Measurements from ENCODE around the gene PIK3CA.
"Not testable (repeated sequence)": the region's sequence is repeated elsewhere in the genome, so short reads cannot be mapped to it uniquely, and the experiment has no call there.

The PIK3CA gene

GRCh38 chr3:179250803-179251476 is 102.8 kb downstream of the PIK3CA start, which contains the start of gene KCNMB3:
Gene KCNMB3 (minus strand): TSS chr3:179251114. CDS start chr3:179250990, 124 bp downstream.
- in situ Hi-C loops (cut with MboI; ENCODE audit: low sequenced_read_pairs, unreplicated experiment), result no loop called here
- DNase-seq (ENCODE audit: low spot score), result no peak
- no peak for TF ChIP-seq CTCF (IDR thresholded peaks at IDR 0.05; ENCODE audit: borderline replicate concordance, control extremely low read depth, extremely low read depth, insufficient read depth, missing control alignments)

GRCh38 chr3:179256813-179257212 is 108.7 kb downstream of the PIK3CA start:
- DNase-seq (ENCODE audit: low spot score), result no peak
- no peak for TF ChIP-seq CTCF (IDR thresholded peaks at IDR 0.05; ENCODE audit: borderline replicate concordance, control extremely low read depth, extremely low read depth, insufficient read depth, missing control alignments)
- in situ Hi-C loops (cut with MboI; ENCODE audit: low sequenced_read_pairs, unreplicated experiment), result no loop called here

- DNase-seq (ENCODE audit: low spot score); in situ Hi-C loops (cut with MboI; ENCODE audit: low sequenced_read_pairs, unreplicated experiment): not testable (repeated sequence)
These were observed 109.6 kb downstream of the PIK3CA start for GRCh38 chr3:179257742-179258141.

DNA sequence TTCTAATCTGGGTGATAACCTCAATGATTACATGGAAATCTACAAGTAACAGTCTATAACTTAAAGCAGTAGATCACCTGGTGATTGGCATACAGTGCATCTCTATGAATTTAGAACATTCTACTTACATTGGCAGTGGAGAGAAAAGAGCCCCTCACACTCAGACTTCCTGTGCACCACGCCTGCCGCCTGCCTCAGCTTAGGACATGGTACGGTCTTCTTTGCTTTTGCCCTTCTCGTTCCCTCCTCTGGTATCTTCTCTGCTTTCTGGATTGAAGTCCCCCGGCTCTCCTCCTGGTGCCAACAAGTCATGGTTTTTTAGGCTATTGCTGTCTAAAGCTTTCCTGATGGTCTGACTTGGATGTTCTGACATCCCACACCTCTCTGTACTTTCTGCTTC is 110.7 kb downstream of the PIK3CA start:
- DNase-seq (ENCODE audit: low spot score), result no peak
- in situ Hi-C loops (cut with MboI; ENCODE audit: low sequenced_read_pairs, unreplicated experiment), result no loop called here
- no peak for TF ChIP-seq CTCF (IDR thresholded peaks at IDR 0.05; ENCODE audit: borderline replicate concordance, control extremely low read depth, extremely low read depth, insufficient read depth, missing control alignments)

DNA sequence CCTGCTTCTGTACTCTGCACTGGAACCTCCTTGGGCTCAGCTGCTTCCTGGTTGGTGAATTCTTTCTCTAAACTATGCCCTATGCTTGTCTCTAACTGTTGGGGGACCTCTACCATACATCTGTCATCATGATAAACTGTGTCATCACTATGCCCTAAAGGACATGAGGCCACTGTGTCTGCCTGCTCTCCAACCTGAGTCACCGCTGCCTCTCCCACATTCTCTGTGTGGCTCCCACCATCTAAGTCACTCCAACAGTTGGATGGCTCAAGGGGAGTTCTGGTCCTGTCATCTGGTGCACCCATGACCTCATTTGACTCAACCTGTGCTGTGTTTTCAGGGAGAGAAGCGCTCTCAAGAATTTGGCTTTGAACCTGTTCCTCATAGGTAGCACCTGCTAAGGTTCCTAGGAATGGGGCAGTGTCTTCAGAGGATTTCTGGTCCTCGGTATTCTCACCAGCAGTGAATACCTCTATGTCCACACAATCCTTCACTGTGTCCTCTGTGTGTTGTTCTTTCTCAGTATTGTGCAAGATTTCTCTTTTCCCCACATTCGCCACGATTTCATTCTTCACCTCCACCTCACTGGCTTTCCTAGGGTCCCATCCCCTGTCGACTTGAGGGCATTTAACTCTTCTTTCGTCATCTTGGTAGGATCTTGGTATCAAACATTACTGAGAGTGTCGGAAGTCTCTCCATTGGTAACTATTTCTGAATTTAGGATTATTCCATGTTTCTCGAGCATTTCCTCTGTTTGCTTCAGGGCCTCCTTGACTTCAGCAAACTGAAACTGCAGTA is 112.0 kb downstream of the PIK3CA start:
- DNase-seq (ENCODE audit: low spot score); in situ Hi-C loops (cut with MboI; ENCODE audit: low sequenced_read_pairs, unreplicated experiment): not testable (repeated sequence)

DNA sequence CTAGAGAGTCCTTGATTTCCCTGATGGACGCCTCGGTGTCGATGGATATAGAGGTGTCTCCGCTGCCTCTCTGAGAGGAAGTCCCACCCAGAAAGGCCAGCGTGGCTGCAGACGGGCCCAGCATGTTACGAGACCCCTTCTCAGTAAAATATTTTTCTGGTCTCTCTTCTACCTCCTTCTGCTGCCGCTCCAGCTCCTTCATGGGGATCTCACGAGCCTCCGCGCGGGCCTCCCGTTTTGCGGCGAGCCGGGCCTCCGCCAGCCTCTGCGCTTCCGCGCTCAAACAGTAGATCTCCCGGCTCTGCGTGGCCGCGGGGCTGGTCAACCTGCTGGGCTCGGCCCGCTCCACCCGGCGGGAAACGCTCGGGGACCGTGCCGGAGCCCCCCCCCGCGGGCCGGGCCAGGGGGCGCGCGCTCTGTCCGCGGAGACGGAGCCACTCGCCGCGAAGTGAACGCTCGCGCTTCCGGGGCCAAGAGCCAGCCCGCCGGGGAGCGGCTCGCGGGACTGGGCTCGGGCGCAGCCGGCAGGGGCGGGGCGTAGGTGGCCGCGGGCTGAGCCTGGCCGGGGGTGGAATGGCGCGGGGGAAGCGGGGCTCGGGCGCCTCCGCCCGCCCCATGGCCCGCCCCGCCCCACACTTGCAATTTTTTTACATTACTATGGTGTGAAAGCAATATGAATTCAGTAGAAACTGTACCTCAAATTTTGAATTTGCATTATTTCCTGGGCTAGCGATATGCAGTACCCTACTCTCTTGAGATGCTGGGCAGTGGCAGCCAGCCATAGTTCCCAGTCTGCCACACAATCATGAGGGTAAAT is 113.0 kb downstream of the PIK3CA start:
- TF ChIP-seq CTCF (IDR thresholded peaks at IDR 0.05; ENCODE audit: borderline replicate concordance, control extremely low read depth, extremely low read depth, insufficient read depth, missing control alignments), result no peak
- in situ Hi-C loops (cut with MboI; ENCODE audit: low sequenced_read_pairs, unreplicated experiment), result no loop called here
- DNase-seq (ENCODE audit: low spot score), result peak; percentile 90

GRCh38 chr3:179263134-179263533 is 115.0 kb downstream of the PIK3CA start:
- TF ChIP-seq CTCF (IDR thresholded peaks at IDR 0.05; ENCODE audit: borderline replicate concordance, control extremely low read depth, extremely low read depth, insufficient read depth, missing control alignments), result no peak
- no peak for DNase-seq (ENCODE audit: low spot score)
- in situ Hi-C loops (cut with MboI; ENCODE audit: low sequenced_read_pairs, unreplicated experiment), result no loop called here
